Omental fat pad (tissue), 4 donors: Measurements from ENCODE around the gene STX5. TPM values are rescaled to one million over a fixed set of nuclear protein-coding genes. Genes with fewer than 3 reads are reported as not detected.
"Not testable (repeated sequence)": the region's sequence is repeated elsewhere in the genome, so short reads cannot be mapped to it uniquely, and the experiment has no call there.

Experiments used
- ATAC-seq: fragments of 150-250 bp; one replicate; pipeline ENCODE4 v1.9.1; 2016; ENCODE audit warnings: mild to moderate bottlenecking, moderate library complexity; ENCODE audit not compliant: low FRiP score
- DNase-seq: peaks from one replicate; pipeline ENCODE4 v3.0.0-alpha.2; 2019; ENCODE audit warnings: low spot score
- small RNA-seq: library from RNA; depleted of rRNA; stranded (forward); fragments of <200 nt; gene quantifications from one replicate; pipeline ENCODE3, GENCODE V24; 2016
- total RNA-seq, 4 donors: library from RNA; depleted of rRNA; stranded (reverse); fragments of >200 nt; gene quantifications; one replicate each; pipeline ENCODE4 v1.1.0, GENCODE V29; 2016
- TF ChIP-seq, protein P1 (sequence below), 3 donors: fragments of 450-650 bp; IDR thresholded peaks; one replicate each; pipeline ENCODE4 v1.5.1; 2016 to 2017; ENCODE audit warnings: antibody characterized with exemption in 3 of 3, mild to moderate bottlenecking in 3 of 3, moderate library complexity in 2 of 3

Gene STX5
- total RNA-seq, 4 donors from 2014 or later, result 32.2 to 43.1 (median 37.4) TPM

DNA sequence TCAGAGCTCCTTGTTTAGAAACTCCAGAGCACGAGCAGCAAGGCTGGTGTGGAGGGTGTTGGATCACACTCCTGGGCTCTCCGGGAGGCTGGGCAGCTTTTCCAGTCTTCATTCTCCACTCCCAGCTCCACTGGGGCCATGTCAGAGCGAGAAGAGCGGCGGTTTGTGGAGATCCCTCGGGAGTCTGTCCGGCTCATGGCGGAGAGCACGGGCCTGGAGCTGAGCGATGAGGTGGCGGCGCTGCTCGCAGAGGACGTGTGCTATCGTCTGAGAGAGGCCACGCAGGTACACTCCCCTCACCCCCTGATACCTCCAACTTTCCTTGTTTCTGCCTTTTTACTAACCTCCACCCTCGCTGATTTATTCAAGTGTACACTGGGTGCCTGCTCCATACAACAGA, 56.2 kb downstream of the STX5 start:
- ATAC-seq (no peak), DNase-seq (no peak)
- TF ChIP-seq, protein P1, sequence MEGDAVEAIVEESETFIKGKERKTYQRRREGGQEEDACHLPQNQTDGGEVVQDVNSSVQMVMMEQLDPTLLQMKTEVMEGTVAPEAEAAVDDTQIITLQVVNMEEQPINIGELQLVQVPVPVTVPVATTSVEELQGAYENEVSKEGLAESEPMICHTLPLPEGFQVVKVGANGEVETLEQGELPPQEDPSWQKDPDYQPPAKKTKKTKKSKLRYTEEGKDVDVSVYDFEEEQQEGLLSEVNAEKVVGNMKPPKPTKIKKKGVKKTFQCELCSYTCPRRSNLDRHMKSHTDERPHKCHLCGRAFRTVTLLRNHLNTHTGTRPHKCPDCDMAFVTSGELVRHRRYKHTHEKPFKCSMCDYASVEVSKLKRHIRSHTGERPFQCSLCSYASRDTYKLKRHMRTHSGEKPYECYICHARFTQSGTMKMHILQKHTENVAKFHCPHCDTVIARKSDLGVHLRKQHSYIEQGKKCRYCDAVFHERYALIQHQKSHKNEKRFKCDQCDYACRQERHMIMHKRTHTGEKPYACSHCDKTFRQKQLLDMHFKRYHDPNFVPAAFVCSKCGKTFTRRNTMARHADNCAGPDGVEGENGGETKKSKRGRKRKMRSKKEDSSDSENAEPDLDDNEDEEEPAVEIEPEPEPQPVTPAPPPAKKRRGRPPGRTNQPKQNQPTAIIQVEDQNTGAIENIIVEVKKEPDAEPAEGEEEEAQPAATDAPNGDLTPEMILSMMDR (IDR thresholded peaks at IDR 0.05), result no peak

DNA sequence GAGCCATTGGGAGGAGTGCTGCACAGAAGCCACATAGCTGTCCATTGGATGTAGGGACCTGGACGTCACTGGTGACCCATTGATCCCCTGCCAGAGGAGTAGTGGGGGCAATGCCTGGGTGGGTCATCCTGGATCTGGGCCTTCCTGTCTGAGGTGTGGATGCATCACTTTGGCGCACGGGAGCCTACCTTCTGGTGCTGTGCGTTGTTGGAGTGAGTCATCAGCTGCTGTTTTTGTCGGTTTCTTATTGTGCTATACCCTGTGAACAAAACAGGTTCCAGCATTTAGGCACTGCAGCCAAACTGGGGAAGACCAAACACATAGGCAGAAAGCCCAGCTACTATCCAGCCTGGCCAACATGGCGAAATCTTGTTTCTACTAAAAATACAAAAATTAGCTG, 57.4 kb downstream of the STX5 start:
- ATAC-seq, result no peak
- TF ChIP-seq, protein P1 (IDR thresholded peaks at IDR 0.05), result no peak
- no peak for DNase-seq

GRCh38 chr11:62771144-62772021, 60.5 kb downstream of the STX5 start, which contains the start of gene TAF6L:
Gene TAF6L, plus strand, starts transcription at chr11:62771396. Its CDS starts 4,388 bp downstream, at chr11:62775784.
- peak; percentile 94 for DNase-seq
- TF ChIP-seq, protein P1 (IDR thresholded peaks at IDR 0.05), result no peak
- ATAC-seq, result peak; percentile 99

DNA sequence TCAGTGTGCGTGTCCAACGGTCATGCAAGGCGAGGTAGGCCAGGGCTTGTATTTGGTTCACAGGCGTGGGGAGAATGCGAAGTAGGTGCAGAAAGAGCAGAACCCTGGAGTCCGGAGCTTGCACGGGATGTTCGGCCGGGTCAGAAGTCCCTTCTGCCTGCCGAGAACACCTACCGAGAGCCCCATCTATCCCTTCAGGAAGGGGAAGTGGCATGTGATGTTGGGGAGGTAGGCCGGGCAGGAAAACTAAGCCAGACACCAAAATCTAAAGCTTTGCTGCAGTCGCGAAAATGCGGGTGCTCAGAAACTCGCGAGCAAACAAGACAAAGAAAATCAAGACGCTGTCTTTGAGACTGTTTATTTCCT, 61.1 kb downstream of the STX5 start:
- DNase-seq, result no peak
- peak; percentile 25 for ATAC-seq
- TF ChIP-seq, protein P1 (IDR thresholded peaks at IDR 0.05), result no peak

DNA sequence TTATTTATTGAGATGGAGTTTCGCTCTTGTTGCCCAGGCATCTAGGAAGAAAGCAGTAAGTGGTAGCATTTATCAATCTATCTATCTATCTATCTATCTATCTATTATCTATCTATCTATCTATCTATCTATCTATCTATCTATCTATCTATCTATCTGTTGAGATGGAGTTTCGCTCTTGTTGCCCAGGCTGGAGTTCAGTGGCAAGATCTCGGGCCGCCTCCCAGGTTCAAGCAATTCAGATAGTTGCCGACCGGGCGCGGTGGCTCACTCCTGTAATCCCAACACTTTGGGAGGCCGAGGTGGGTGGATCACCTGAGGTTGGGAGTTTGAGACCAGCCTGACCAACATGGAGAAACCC, 71.0 kb downstream of the STX5 start:
- DNase-seq, ATAC-seq: not testable (repeated sequence)

DNA sequence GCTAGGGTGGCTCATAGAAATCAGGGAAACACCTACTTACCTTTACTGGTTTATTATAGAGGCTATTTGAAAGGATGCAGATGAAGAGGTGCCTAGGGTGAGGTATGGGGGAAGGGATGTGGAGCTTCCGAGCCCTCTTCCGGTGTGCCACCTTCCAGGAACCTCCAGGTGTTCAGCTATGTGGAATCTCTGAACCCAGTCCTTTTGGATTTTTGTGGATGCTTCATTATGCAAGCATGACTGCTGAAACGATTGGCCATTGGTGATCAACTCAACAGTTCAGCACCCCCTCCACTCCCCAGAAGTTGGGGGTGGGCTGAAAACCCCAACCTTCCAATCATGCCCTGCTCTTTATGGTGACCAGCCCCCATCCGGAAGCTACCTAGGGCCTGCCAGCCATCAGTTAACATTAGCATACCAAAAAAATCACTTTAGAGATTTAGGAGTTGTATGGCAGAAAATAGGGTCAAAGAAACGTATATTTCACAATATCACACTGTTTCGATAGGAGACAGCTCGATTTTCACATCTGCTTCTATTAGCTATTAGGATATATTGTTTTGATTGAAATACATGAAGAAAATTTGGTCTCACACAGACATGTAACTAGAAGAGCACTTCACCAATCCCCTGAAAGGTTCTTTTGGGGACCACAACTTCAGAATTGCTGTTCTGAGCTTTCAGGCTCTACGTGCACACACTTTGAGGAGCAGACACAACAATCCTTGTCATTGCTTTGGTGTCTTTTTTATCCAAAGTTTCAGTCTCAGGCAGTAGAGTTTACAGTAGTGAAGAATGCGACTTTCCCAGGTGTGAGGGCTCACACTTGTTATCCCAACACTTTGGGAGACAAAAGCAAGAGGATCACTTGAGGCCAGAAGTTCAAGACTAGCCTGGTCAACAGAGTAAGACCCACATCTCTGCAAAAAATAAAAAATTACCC, 73.7 kb downstream of the STX5 start:
- DNase-seq, result no peak
- TF ChIP-seq, protein P1 (IDR thresholded peaks at IDR 0.05), result no peak
- no peak for ATAC-seq

Small RNA genes within 50 kb of the gene (small RNA-seq; reads per million reads assigned to genes)
- gene MIR6514, result not detected
- not detected for gene RF00099
- not detected for gene RNU6-118P
- not detected for gene SNORD22
- gene SNORD26, result not detected
- gene SNORD27, result not detected
- not detected for gene SNORD28
- 1,887 reads per million, percentile 99 among the genes with 10 or more reads in this experiment for gene SNORD30

Other genes starting within 250 kb of the STX5 start
- gene TUT1, start 240.5 kb downstream of the STX5 start, total RNA-seq, result 10 to 100 TPM in 3 of 4 donors, 1 to 10 TPM in 1; 7.9 to 11.0 (median 10.5) TPM
- 100 to 1,000 TPM in 2 of 4 donors, 10 to 100 TPM in 2; 77.1 to 172 (median 89.6) TPM for gene MTA2, start 230.2 kb downstream of the STX5 start, total RNA-seq
- 10 to 100 TPM; 40.7 to 68.6 (median 52.0) TPM for gene EML3, start 219.3 kb downstream of the STX5 start, total RNA-seq
- 10 to 100 TPM in 3 of 4 donors, 1 to 10 TPM in 1; 7.9 to 12.7 (median 11.4) TPM for gene ROM1, start 218.8 kb downstream of the STX5 start, total RNA-seq
- gene B3GAT3, start 210.1 kb downstream of the STX5 start, total RNA-seq, result 10 to 100 TPM; 18.8 to 40.7 (median 23.2) TPM
- gene GANAB, start 185.4 kb downstream of the STX5 start, total RNA-seq, result 100 to 1,000 TPM; 108 to 166 (median 128) TPM
- 10 to 100 TPM; 11.9 to 27.7 (median 17.2) TPM for gene INTS5, start 178.7 kb downstream of the STX5 start, total RNA-seq
- 10 to 100 TPM; 18.3 to 42.9 (median 33.3) TPM for gene C11orf98, start 166.8 kb downstream of the STX5 start, total RNA-seq
- 10 to 100 TPM in 1 of 4 donors, 1 to 10 TPM in 3; 2.8 to 18.4 (median 7.0) TPM for gene CSKMT, start 166.7 kb downstream of the STX5 start, total RNA-seq
- 1 to 10 TPM; 7.3 to 9.9 (median 8.2) TPM for gene UQCC3, start 160.4 kb downstream of the STX5 start, total RNA-seq
- gene LBHD1, start 159.8 kb downstream of the STX5 start, total RNA-seq, result 1 to 10 TPM; 3.0 to 6.8 (median 5.7) TPM
- gene UBXN1, start 153.0 kb downstream of the STX5 start, total RNA-seq, result 100 to 1,000 TPM; 135 to 196 (median 167) TPM
- 10 to 100 TPM; 30.9 to 49.3 (median 44.5) TPM for gene LRRN4CL, start 142.5 kb downstream of the STX5 start, total RNA-seq
- gene BSCL2, start 124.6 kb downstream of the STX5 start, total RNA-seq, result 10 to 100 TPM; 37.1 to 51.2 (median 48.2) TPM
- not detected for gene GNG3, start 124.4 kb downstream of the STX5 start, total RNA-seq
- 10 to 100 TPM; 10.7 to 42.6 (median 25.2) TPM for gene HNRNPUL2, start 104.6 kb downstream of the STX5 start, total RNA-seq
- gene TTC9C, start 103.6 kb downstream of the STX5 start, total RNA-seq, result 10 to 100 TPM; 13.8 to 24.4 (median 19.0) TPM
- gene ZBTB3, start 77.9 kb downstream of the STX5 start, total RNA-seq, result 1 to 10 TPM; 5.3 to 7.3 (median 5.8) TPM
- gene POLR2G, start 70.5 kb downstream of the STX5 start, total RNA-seq, result 10 to 100 TPM; 37.9 to 57.9 (median 50.5) TPM
- gene TAF6L, start 60.7 kb downstream of the STX5 start, total RNA-seq, result 10 to 100 TPM; 11.7 to 20.3 (median 14.9) TPM
- gene TMEM179B, start 44.6 kb downstream of the STX5 start, total RNA-seq, result 10 to 100 TPM; 36.4 to 69.7 (median 57.1) TPM
- gene TMEM223, start 40.0 kb downstream of the STX5 start, total RNA-seq, result 10 to 100 TPM; 20.8 to 45.1 (median 30.3) TPM
- 100 to 1,000 TPM in 1 of 4 donors, 10 to 100 TPM in 3; 51.9 to 101 (median 78.3) TPM for gene NXF1, start 26.6 kb downstream of the STX5 start, total RNA-seq
- gene TEX54, start 790 bp upstream of the STX5 start, total RNA-seq, result not detected
- 100 to 1,000 TPM in 1 of 4 donors, 10 to 100 TPM in 3; 32.3 to 138 (median 40.8) TPM for gene WDR74, start 7.5 kb upstream of the STX5 start, total RNA-seq
- 100 to 1,000 TPM; 110 to 239 (median 191) TPM for gene SLC3A2, start 48.8 kb upstream of the STX5 start, total RNA-seq
- not detected for gene CHRM1, start 89.3 kb upstream of the STX5 start, total RNA-seq
- gene SLC22A6, start 152.9 kb upstream of the STX5 start, total RNA-seq, result not detected
- gene SLC22A8, start 183.8 kb upstream of the STX5 start, total RNA-seq, result not detected